Spleen (tissue), 7 donors: ENCODE data around the gene SHC4.

Source experiments
- POLR2AphosphoS5 ChIP-seq, 3 donors: sonication (generic); formaldehyde crosslinking; IDR thresholded peaks; one replicate each; pipeline ENCODE4 v1.5.1; 2017; ENCODE audit warnings: antibody characterized with exemption in 3 of 3
- TF ChIP-seq, protein P1 (sequence below), 11 experiments: fragments of 200-600 bp in 7 of 11; fragments of 450-650 bp in 4 of 11; sonication (generic) in 4 of 11; IDR thresholded peaks in 8 of 11; conservative IDR thresholded peaks in 3 of 11; 1 replicate in 7 of 11; 2 replicates in 4 of 11; pipeline versions ENCODE4 v1.4.0 to v1.8.0; 2016 to 2021; ENCODE audit warnings: antibody characterized with exemption in 11 of 11, inconsistent platforms in 4 of 11, mild to moderate bottlenecking in 1 of 11
- donor health status: DM: no; HTN: no; CAD: no; lungs with moderate emphysema.
- donor health status: DM: no; HTN: no; CAD: no.
- donor health status: DM: no; HTN: no; CAD: no.

DNA sequence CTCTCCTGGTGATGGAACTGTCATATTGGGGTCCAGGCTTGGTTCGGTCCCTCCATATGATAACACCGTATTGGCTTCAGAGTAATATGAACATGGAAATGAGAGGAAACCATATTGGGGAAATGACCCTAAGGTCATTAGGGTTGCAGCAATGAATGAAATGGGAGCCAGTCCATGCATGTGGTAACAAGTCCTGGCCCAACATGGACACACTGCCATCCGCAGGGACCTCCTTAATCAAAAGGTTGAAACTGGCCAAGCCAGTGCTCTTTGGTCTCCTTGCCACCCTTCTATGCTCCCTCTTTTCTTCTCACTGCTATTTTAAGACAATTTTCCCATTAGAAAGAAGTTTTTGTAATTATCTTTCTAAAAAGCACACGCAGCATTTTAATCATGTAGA, 8.3 kb downstream of the SHC4 start:
- no peak for TF ChIP-seq POLR2AphosphoS5 (IDR thresholded peaks at IDR 0.05)
- TF ChIP-seq, protein P1, sequence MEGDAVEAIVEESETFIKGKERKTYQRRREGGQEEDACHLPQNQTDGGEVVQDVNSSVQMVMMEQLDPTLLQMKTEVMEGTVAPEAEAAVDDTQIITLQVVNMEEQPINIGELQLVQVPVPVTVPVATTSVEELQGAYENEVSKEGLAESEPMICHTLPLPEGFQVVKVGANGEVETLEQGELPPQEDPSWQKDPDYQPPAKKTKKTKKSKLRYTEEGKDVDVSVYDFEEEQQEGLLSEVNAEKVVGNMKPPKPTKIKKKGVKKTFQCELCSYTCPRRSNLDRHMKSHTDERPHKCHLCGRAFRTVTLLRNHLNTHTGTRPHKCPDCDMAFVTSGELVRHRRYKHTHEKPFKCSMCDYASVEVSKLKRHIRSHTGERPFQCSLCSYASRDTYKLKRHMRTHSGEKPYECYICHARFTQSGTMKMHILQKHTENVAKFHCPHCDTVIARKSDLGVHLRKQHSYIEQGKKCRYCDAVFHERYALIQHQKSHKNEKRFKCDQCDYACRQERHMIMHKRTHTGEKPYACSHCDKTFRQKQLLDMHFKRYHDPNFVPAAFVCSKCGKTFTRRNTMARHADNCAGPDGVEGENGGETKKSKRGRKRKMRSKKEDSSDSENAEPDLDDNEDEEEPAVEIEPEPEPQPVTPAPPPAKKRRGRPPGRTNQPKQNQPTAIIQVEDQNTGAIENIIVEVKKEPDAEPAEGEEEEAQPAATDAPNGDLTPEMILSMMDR (IDR thresholded peaks at IDR 0.05 in 8 of 11, conservative IDR thresholded peaks at IDR 0.05 in 3 of 11): no peak
